KMS-11 (cell line): Measurements from ENCODE around the gene CDK14.
A peak's percentile ranks its signal among the peaks of the same experiment; 100 is the strongest.

Source experiments
- H2AFZ ChIP-seq: fragments of 200-600 bp; sonication (generic); 2 replicates; pipeline ENCODE4 v1.6.1; 2016; ENCODE audit warnings: antibody characterized with exemption, mixed run types, low read depth
- H3K27ac ChIP-seq: fragments of 200-600 bp; sonication (generic); 2 replicates; pipeline ENCODE4 v1.6.1; 2016; ENCODE audit warnings: mild to moderate bottlenecking, mixed run types
- H3K27me3 ChIP-seq: fragments of 200-600 bp; sonication (generic); 2 replicates; pipeline ENCODE4 v1.6.1; 2017; ENCODE audit warnings: mild to moderate bottlenecking, low read depth, mixed run types, moderate library complexity; ENCODE audit not compliant: insufficient read depth
- H3K36me3 ChIP-seq: fragments of 200-600 bp; sonication (generic); 2 replicates; pipeline ENCODE4 v1.6.1; 2017; ENCODE audit warnings: mild to moderate bottlenecking, mixed run types; ENCODE audit not compliant: insufficient read depth
- H3K4me1 ChIP-seq: fragments of 200-600 bp; sonication (generic); 2 replicates; pipeline ENCODE4 v1.6.1; 2016; ENCODE audit warnings: mild to moderate bottlenecking, low read depth, mixed run types; ENCODE audit not compliant: poor library complexity, severe bottlenecking
- H3K4me2 ChIP-seq: fragments of 200-600 bp; sonication (generic); 2 replicates; pipeline ENCODE4 v1.7.0; 2016; ENCODE audit warnings: mild to moderate bottlenecking, mixed run types
- H3K4me3 ChIP-seq: fragments of 200-600 bp; sonication (generic); IDR thresholded peaks from 2 replicates; pipeline ENCODE4 v1.6.1; 2017; ENCODE audit warnings: low read depth, low read length, mixed read lengths; ENCODE audit not compliant: insufficient read depth
- H3K79me2 ChIP-seq: fragments of 200-600 bp; sonication (generic); 2 replicates; pipeline ENCODE4 v1.6.1; 2016; ENCODE audit warnings: low read depth, mixed run types; ENCODE audit not compliant: insufficient read depth
- H3K9ac ChIP-seq: fragments of 200-600 bp; sonication (generic); 2 replicates; pipeline ENCODE4 v1.6.1; 2016; ENCODE audit warnings: mild to moderate bottlenecking, mixed run types
- H4K20me1 ChIP-seq: fragments of 200-600 bp; sonication (generic); 2 replicates; pipeline ENCODE4 v1.6.1; 2016; ENCODE audit warnings: mild to moderate bottlenecking, mixed run types; ENCODE audit not compliant: insufficient read depth
- CTCF ChIP-seq: fragments of 200-600 bp; sonication (generic); conservative IDR thresholded peaks from 2 replicates; pipeline ENCODE4 v1.6.1; 2017; ENCODE audit warnings: low read depth, mild to moderate bottlenecking, antibody characterized with exemption, low read length, moderate library complexity, mixed read lengths

CDK14 gene

GRCh38 chr7:91046322-91047089, 450.4 kb downstream of the CDK14 start:
- Histone ChIP-seq H3K9ac (no peak overlapping the region), H3K4me3 (no peak overlapping the region), H3K4me1 (no peaks in the 10 kb centered on the region), H3K27ac (no peak overlapping the region), H3K27me3 (no peaks in the 10 kb centered on the region), H3K79me2 (no peaks in the 10 kb centered on the region), H3K36me3 (0 out of 2 replicates have a peak, but pooled peaks cover 5% of the 10 kb centered on the region), H3K4me2 (no peak overlapping the region), H2AFZ (no peak overlapping the region), H4K20me1 (no peaks in the 10 kb centered on the region)
- TF ChIP-seq CTCF, result peak; percentile 52

- Histone ChIP-seq H3K4me1 (no peaks in the 10 kb centered on the region), H3K4me3 (no peak overlapping the region), H3K9ac (no peak overlapping the region), H3K79me2 (no peaks in the 10 kb centered on the region), H3K27ac (no peak overlapping the region), H2AFZ (no peak overlapping the region), H3K36me3 (0 out of 2 replicates have a peak, but pooled peaks cover 5% of the 10 kb centered on the region), H3K27me3 (no peaks in the 10 kb centered on the region), H3K4me2 (no peak overlapping the region), H4K20me1 (no peaks in the 10 kb centered on the region)
- no peak for TF ChIP-seq CTCF
Observed at GRCh38 chr7:91047636-91048035, 451.5 kb downstream of the CDK14 start.

- no peak overlapping the region for H3K27ac ChIP-seq
- H3K27me3 ChIP-seq, result no peaks in the 10 kb centered on the region
- no peak for TF ChIP-seq CTCF
- no peaks in the 10 kb centered on the region for H3K4me1 ChIP-seq
- H3K4me2 ChIP-seq, result no peak overlapping the region
- no peak overlapping the region for H3K4me3 ChIP-seq
- H3K36me3 ChIP-seq, result no peaks in the 10 kb centered on the region
- H4K20me1 ChIP-seq, result no peaks in the 10 kb centered on the region
- H2AFZ ChIP-seq, result no peak overlapping the region
- H3K79me2 ChIP-seq, result no peaks in the 10 kb centered on the region
- H3K9ac ChIP-seq, result no peak overlapping the region
Observed at GRCh38 chr7:91050677-91051076, 454.6 kb downstream of the CDK14 start.

- Histone ChIP-seq H3K36me3 (no peaks in the 10 kb centered on the region), H2AFZ (no peak overlapping the region), H3K79me2 (no peaks in the 10 kb centered on the region), H3K27me3 (no peaks in the 10 kb centered on the region), H3K4me3 (no peak overlapping the region), H4K20me1 (no peaks in the 10 kb centered on the region), H3K9ac (no peak overlapping the region), H3K4me2 (no peak overlapping the region), H3K4me1 (no peaks in the 10 kb centered on the region), H3K27ac (no peak overlapping the region)
- no peak for TF ChIP-seq CTCF
Observed at GRCh38 chr7:91051966-91052365, 455.8 kb downstream of the CDK14 start.
